Neural cell (in vitro differentiated cells): ENCODE results near the gene ASCC3. TPM values are rescaled to one million over a fixed set of nuclear protein-coding genes. Genes with fewer than 3 reads are reported as not detected.

Experiments used
- H2AFZ ChIP-seq: fragments of 200-600, 300-800 bp; sonication (generic), shearing (Covaris generic); 2 replicates; pipeline ENCODE4 v1.6.0; 2014; ENCODE audit warnings: low read depth, mild to moderate bottlenecking, antibody characterized with exemption, low read length, moderate library complexity
- H3F3A ChIP-seq: fragments of 200-600 bp; shearing (Covaris generic); 2 replicates; pipeline ENCODE4 v1.6.1; 2016; ENCODE audit warnings: mild to moderate bottlenecking, moderate library complexity, mixed read lengths, antibody characterized with exemption, low read length; ENCODE audit not compliant: insufficient read depth, poor library complexity, severe bottlenecking
- H3K27ac ChIP-seq: fragments of 200-600, 300-800 bp; sonication (generic), shearing (Covaris generic); 2 replicates; pipeline ENCODE4 v1.5.1; 2014; ENCODE audit warnings: mild to moderate bottlenecking, low read length, moderate library complexity
- H3K27me3 ChIP-seq: fragments of 300-800, 200-600 bp; sonication (generic), shearing (Covaris generic); 2 replicates; pipeline ENCODE4 v1.6.0; 2014; ENCODE audit warnings: mild to moderate bottlenecking, low read depth, low read length, moderate library complexity; ENCODE audit not compliant: insufficient read depth
- H3K36me3 ChIP-seq: fragments of 300-800, 200-600 bp; sonication (generic), shearing (Covaris generic); 2 replicates; pipeline ENCODE4 v1.5.1; 2014; ENCODE audit warnings: mild to moderate bottlenecking, antibody characterized with exemption, low read length, moderate library complexity; ENCODE audit not compliant: insufficient read depth
- H3K4me2 ChIP-seq: fragments of 300-800, 200-600 bp; sonication (generic), shearing (Covaris generic); 2 replicates; pipeline ENCODE4 v1.6.0; 2014; ENCODE audit warnings: mild to moderate bottlenecking, low read length
- H3K4me3 ChIP-seq: fragments of 300-800, 200-600 bp; sonication (generic), shearing (Covaris generic); 2 replicates; pipeline ENCODE4 v1.5.1; 2014; ENCODE audit warnings: mild to moderate bottlenecking, low read length, moderate library complexity
- H3K79me2 ChIP-seq: fragments of 200-600 bp; shearing (Covaris generic); replicated peaks from 2 replicates; pipeline ENCODE4 v1.6.0; 2014; ENCODE audit warnings: mild to moderate bottlenecking, low read length, moderate library complexity; ENCODE audit not compliant: insufficient read depth
- H3K9ac ChIP-seq: fragments of 300-800, 200-600 bp; sonication (generic), shearing (Covaris generic); 2 replicates; pipeline ENCODE4 v1.6.1; 2016; ENCODE audit warnings: mild to moderate bottlenecking, low read length, mixed read lengths
- H3K9me2 ChIP-seq: fragments of 200-600 bp; shearing (Covaris generic); 2 replicates; pipeline ENCODE4 v1.6.1; 2016; ENCODE audit warnings: mild to moderate bottlenecking, low read length, mixed read lengths; ENCODE audit not compliant: insufficient read depth
- H3K9me3 ChIP-seq: fragments of 200-600, 300-800 bp; sonication (generic), shearing (Covaris generic); 2 replicates; pipeline ENCODE4 v1.6.1; 2016; ENCODE audit warnings: mild to moderate bottlenecking, mixed run types, low read length, moderate library complexity, mixed read lengths
- H4K20me1 ChIP-seq: fragments of 200-600 bp; shearing (Covaris generic); 2 replicates; pipeline ENCODE4 v1.6.1; 2016; ENCODE audit warnings: mild to moderate bottlenecking, mixed run types; ENCODE audit not compliant: insufficient read depth
- EP300 ChIP-seq: fragments of 450-650 bp; conservative IDR thresholded peaks from 2 replicates; pipeline ENCODE4 v1.6.1; 2014; ENCODE audit warnings: antibody characterized with exemption, mild to moderate bottlenecking, moderate library complexity; ENCODE audit not compliant: poor library complexity, severe bottlenecking
- EZH2 ChIP-seq: fragments of 200-600, 300-800 bp; shearing (Covaris generic), sonication (generic); IDR thresholded peaks from 2 replicates; pipeline ENCODE4 v1.6.1; 2014; ENCODE audit warnings: antibody characterized with exemption, low read length, borderline replicate concordance, mild to moderate bottlenecking; ENCODE audit not compliant: insufficient read depth, poor library complexity, severe bottlenecking
- MXI1 ChIP-seq: fragments of 450-650 bp; conservative IDR thresholded peaks from 2 replicates; pipeline ENCODE4 v1.6.1; 2014; ENCODE audit warnings: antibody characterized with exemption, mild to moderate bottlenecking; ENCODE audit not compliant: poor library complexity, severe bottlenecking
- POLR2AphosphoS5 ChIP-seq: IDR thresholded peaks from 2 replicates; pipeline ENCODE4 v1.6.1; 2012
- RAD21 ChIP-seq: fragments of 450-650 bp; conservative IDR thresholded peaks from 2 replicates; pipeline ENCODE4 v1.6.1; 2014; ENCODE audit warnings: antibody characterized with exemption, mild to moderate bottlenecking, moderate library complexity
- SMC3 ChIP-seq: fragments of 450-650 bp; conservative IDR thresholded peaks from 2 replicates; pipeline ENCODE4 v1.6.1; 2014; ENCODE audit warnings: antibody characterized with exemption, mild to moderate bottlenecking, moderate library complexity; ENCODE audit not compliant: poor library complexity
- TAF1 ChIP-seq: IDR thresholded peaks from 2 replicates; pipeline ENCODE4 v1.6.1; 2012; ENCODE audit warnings: low read depth
- polyA plus RNA-seq: library from polyadenylated mRNA; depleted of rRNA; stranded (reverse); fragments of >200 nt; gene quantifications from 2 replicates; pipeline ENCODE4 v1.2.3, GENCODE V29; 2014
- TF ChIP-seq, protein P1 (sequence below): fragments of 450-650 bp; IDR thresholded peaks from 2 replicates; pipeline ENCODE4 v1.5.1; 2014; ENCODE audit warnings: antibody characterized with exemption, mild to moderate bottlenecking, moderate library complexity; ENCODE audit not compliant: poor library complexity, severe bottlenecking
- TF ChIP-seq, protein P2 (sequence below): IDR thresholded peaks from 2 replicates; pipeline ENCODE4 v1.6.1; 2012; ENCODE audit warnings: borderline replicate concordance

Gene ASCC3
- polyA plus RNA-seq, 1 donor from 2014 or later: 14.9 TPM

DNA sequence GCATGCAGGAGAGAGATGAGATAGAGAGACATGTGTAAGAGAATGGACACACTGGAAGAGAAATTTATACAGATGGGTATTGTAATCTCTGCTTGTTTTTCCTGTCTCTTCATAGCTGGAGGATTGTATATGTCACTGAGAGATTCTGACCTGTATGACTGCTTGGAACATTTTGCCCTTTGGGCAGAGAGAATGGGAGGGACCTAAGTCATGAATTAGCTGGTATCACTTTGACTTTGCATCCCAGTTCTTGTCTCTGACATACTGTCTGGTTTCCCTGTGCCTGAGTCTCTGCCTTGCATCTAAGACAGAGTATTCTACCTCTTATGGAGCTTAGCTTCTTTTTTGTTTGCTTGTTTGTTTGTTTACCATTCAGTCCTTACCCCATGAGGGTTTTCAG is 37.0 kb upstream of the ASCC3 start:
- H3F3A ChIP-seq: no peaks in the 10 kb centered on the region
- TF ChIP-seq, protein P1, sequence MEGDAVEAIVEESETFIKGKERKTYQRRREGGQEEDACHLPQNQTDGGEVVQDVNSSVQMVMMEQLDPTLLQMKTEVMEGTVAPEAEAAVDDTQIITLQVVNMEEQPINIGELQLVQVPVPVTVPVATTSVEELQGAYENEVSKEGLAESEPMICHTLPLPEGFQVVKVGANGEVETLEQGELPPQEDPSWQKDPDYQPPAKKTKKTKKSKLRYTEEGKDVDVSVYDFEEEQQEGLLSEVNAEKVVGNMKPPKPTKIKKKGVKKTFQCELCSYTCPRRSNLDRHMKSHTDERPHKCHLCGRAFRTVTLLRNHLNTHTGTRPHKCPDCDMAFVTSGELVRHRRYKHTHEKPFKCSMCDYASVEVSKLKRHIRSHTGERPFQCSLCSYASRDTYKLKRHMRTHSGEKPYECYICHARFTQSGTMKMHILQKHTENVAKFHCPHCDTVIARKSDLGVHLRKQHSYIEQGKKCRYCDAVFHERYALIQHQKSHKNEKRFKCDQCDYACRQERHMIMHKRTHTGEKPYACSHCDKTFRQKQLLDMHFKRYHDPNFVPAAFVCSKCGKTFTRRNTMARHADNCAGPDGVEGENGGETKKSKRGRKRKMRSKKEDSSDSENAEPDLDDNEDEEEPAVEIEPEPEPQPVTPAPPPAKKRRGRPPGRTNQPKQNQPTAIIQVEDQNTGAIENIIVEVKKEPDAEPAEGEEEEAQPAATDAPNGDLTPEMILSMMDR: no peak
- TF ChIP-seq, protein P2, sequence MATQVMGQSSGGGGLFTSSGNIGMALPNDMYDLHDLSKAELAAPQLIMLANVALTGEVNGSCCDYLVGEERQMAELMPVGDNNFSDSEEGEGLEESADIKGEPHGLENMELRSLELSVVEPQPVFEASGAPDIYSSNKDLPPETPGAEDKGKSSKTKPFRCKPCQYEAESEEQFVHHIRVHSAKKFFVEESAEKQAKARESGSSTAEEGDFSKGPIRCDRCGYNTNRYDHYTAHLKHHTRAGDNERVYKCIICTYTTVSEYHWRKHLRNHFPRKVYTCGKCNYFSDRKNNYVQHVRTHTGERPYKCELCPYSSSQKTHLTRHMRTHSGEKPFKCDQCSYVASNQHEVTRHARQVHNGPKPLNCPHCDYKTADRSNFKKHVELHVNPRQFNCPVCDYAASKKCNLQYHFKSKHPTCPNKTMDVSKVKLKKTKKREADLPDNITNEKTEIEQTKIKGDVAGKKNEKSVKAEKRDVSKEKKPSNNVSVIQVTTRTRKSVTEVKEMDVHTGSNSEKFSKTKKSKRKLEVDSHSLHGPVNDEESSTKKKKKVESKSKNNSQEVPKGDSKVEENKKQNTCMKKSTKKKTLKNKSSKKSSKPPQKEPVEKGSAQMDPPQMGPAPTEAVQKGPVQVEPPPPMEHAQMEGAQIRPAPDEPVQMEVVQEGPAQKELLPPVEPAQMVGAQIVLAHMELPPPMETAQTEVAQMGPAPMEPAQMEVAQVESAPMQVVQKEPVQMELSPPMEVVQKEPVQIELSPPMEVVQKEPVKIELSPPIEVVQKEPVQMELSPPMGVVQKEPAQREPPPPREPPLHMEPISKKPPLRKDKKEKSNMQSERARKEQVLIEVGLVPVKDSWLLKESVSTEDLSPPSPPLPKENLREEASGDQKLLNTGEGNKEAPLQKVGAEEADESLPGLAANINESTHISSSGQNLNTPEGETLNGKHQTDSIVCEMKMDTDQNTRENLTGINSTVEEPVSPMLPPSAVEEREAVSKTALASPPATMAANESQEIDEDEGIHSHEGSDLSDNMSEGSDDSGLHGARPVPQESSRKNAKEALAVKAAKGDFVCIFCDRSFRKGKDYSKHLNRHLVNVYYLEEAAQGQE: no peak
- TF ChIP-seq POLR2AphosphoS5 (no peak), MXI1 (no peak), RAD21 (no peak), SMC3 (no peak), TAF1 (no peak), EZH2 (no peak), EP300 (no peak)

DNA sequence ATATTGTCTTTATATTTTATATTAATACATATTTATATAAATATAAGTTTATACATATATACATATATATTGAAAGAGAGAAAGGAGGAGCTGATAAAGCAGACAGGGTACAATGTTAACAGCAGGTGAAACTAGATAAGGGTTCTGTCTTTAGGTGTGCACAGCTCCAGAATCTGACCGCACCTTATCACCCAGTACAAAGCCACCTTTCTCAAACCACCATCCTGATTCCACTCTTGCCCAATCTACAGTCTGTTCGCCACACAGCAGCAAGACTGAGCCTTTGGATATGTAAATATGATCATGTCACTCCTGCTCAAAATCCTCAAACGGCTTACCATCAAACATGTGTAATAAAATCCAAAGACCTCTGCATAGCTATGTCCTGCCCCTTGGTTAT is 34.7 kb upstream of the ASCC3 start:
- H3K27ac ChIP-seq: no peak overlapping the region
- H3F3A ChIP-seq: no peaks in the 10 kb centered on the region
- TF ChIP-seq RAD21 (no peak), EP300 (no peak), TAF1 (no peak), MXI1 (no peak), EZH2 (no peak)
- TF ChIP-seq, protein P1: no peak
- H3K9ac ChIP-seq: no peak overlapping the region
- H3K79me2 ChIP-seq: no peaks in the 10 kb centered on the region
- H3K27me3 ChIP-seq: no peaks in the 10 kb centered on the region
- H3K9me3 ChIP-seq: no peaks in the 10 kb centered on the region
- H2AFZ ChIP-seq: no peak overlapping the region
- H3K36me3 ChIP-seq: no peaks in the 10 kb centered on the region
- H4K20me1 ChIP-seq: no peaks in the 10 kb centered on the region
- no peak overlapping the region for H3K4me3 ChIP-seq
- H3K9me2 ChIP-seq: no peaks in the 10 kb centered on the region
- no peak overlapping the region for H3K4me2 ChIP-seq

More for the DNA sequence above, 37.0 kb upstream of the ASCC3 start:
- no peak overlapping the region for H3K27ac ChIP-seq
- H3K9ac ChIP-seq: no peak overlapping the region
- H3K4me3 ChIP-seq: no peak overlapping the region
- no peaks in the 10 kb centered on the region for H3K27me3 ChIP-seq
- H3K79me2 ChIP-seq: no peaks in the 10 kb centered on the region
- no peaks in the 10 kb centered on the region for H4K20me1 ChIP-seq
- no peak overlapping the region for H2AFZ ChIP-seq
- no peaks in the 10 kb centered on the region for H3K9me3 ChIP-seq
- no peaks in the 10 kb centered on the region for H3K9me2 ChIP-seq
- H3K4me2 ChIP-seq: no peak overlapping the region
- no peaks in the 10 kb centered on the region for H3K36me3 ChIP-seq
